Mesothelial cell of epicardium (in vitro differentiated cells): ENCODE results near the gene CRAMP1. TPM values are rescaled to one million over a fixed set of nuclear protein-coding genes. Genes with fewer than 3 reads are reported as not detected.
"Not testable (repeated sequence)": the region's sequence is repeated elsewhere in the genome, so short reads cannot be mapped to it uniquely, and the experiment has no call there.

ENCODE experiments used
- DNase-seq, 2 experiments: peaks; one replicate each; pipeline ENCODE4 v3.0.0; 2021; ENCODE audit warnings: low spot score in 2 of 2; ENCODE audit not compliant: unreplicated experiment in 2 of 2
- H3K27ac Mint-ChIP-seq: 2 replicates; pipeline ENCODE4 v1.8.0; 2021; ENCODE audit warnings: mixed read lengths
- H3K27me3 Mint-ChIP-seq: 2 replicates; pipeline ENCODE4 v1.8.0; 2021; ENCODE audit warnings: low read depth, mixed read lengths
- H3K36me3 Mint-ChIP-seq: 2 replicates; pipeline ENCODE4 v1.8.0; 2021; ENCODE audit warnings: mixed read lengths
- H3K4me1 Mint-ChIP-seq: 2 replicates; pipeline ENCODE4 v1.8.0; 2021; ENCODE audit warnings: mixed read lengths
- H3K4me3 Mint-ChIP-seq: 2 replicates; pipeline ENCODE4 v1.8.0; 2021; ENCODE audit warnings: mild to moderate bottlenecking, moderate library complexity, mixed read lengths
- H3K9me3 Mint-ChIP-seq: 2 replicates; pipeline ENCODE4 v1.8.0; 2021; ENCODE audit warnings: mixed read lengths
- total RNA-seq: library from RNA; stranded (reverse); gene quantifications from 3 replicates; pipeline ENCODE4 v1.2.1, GENCODE V29; 2021
- TF ChIP-seq, protein P1 (sequence below): fragments of 200-600 bp; sonication (generic); IDR thresholded peaks from one replicate; pipeline ENCODE4 v1.5.0; 2021; ENCODE audit warnings: antibody characterized with exemption; ENCODE audit not compliant: unreplicated experiment

CRAMP1 gene
- total RNA-seq, 1 donor from 2014 or later: 44.8 TPM

- Mint-ChIP-seq H3K27me3 (no peaks in the 10 kb centered on the region), H3K4me1 (no peaks in the 10 kb centered on the region), H3K36me3 (peaks cover 24% of the 10 kb centered on the region), H3K27ac (no peak overlapping the region), H3K9me3 (no peaks in the 10 kb centered on the region), H3K4me3 (no peak overlapping the region)
- DNase-seq: no peak
- TF ChIP-seq, protein P1, sequence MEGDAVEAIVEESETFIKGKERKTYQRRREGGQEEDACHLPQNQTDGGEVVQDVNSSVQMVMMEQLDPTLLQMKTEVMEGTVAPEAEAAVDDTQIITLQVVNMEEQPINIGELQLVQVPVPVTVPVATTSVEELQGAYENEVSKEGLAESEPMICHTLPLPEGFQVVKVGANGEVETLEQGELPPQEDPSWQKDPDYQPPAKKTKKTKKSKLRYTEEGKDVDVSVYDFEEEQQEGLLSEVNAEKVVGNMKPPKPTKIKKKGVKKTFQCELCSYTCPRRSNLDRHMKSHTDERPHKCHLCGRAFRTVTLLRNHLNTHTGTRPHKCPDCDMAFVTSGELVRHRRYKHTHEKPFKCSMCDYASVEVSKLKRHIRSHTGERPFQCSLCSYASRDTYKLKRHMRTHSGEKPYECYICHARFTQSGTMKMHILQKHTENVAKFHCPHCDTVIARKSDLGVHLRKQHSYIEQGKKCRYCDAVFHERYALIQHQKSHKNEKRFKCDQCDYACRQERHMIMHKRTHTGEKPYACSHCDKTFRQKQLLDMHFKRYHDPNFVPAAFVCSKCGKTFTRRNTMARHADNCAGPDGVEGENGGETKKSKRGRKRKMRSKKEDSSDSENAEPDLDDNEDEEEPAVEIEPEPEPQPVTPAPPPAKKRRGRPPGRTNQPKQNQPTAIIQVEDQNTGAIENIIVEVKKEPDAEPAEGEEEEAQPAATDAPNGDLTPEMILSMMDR: no peak
Measured at GRCh38 chr16:1590930-1591705, 21.0 kb upstream of the CRAMP1 start.

GRCh38 chr16:1592446-1592845 is 19.7 kb upstream of the CRAMP1 start:
- Mint-ChIP-seq H3K4me3 (no peak overlapping the region), H3K27me3 (no peaks in the 10 kb centered on the region), H3K36me3 (peaks cover 22% of the 10 kb centered on the region), H3K9me3 (no peaks in the 10 kb centered on the region), H3K4me1 (no peaks in the 10 kb centered on the region), H3K27ac (no peak overlapping the region)
- TF ChIP-seq, protein P1: no peak
- no peak for DNase-seq

DNA sequence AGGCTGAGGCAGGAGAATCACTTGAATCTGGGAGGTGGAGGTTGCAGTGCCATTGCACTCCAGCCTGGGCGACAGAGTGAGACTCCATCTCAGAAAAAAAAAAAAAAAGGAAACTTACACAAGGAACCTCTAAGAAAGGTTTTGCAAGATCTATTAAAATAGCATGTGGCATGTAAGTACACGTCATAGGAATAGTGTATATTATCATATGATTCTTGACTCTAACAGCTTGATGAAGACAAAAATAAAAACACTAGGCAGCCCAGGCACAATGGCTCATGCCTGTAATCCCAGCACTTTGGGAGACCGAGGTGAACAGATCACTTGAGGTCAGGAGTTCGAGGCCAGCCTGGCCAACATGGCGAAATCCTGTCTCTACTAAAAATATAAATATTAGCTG is 16.6 kb upstream of the CRAMP1 start:
- not testable (repeated sequence) for H3K27ac Mint-ChIP-seq, H3K4me1 Mint-ChIP-seq, H3K4me3 Mint-ChIP-seq, DNase-seq, H3K9me3 Mint-ChIP-seq, H3K27me3 Mint-ChIP-seq
- H3K36me3 Mint-ChIP-seq: peaks cover 37% of the 10 kb centered on the region

DNA sequence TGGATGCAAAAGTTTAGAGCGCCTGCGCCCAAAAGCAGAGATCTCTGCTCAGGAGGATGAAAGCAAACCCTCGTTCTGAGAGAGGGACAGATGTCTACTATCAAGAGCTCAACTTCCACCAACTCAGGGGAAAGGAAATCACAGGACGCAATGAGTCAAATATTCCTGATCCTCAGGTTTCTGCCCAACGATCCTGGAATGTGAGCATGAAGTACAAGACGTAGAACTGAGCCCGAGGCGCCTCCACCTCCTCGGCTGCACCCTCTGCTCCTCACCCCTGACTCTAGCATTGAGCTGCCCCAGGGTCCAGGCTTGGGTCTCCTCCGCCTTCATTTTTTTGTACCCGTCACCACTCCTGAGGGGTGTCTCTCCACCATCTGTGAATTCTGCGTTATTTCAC is 15.6 kb upstream of the CRAMP1 start:
- TF ChIP-seq, protein P1: no peak
- H3K4me3 Mint-ChIP-seq: no peak overlapping the region
- peaks cover 3% of the 10 kb centered on the region for H3K9me3 Mint-ChIP-seq
- H3K27ac Mint-ChIP-seq: no peak overlapping the region
- peaks cover 42% of the 10 kb centered on the region for H3K36me3 Mint-ChIP-seq
- no peak for DNase-seq
- H3K4me1 Mint-ChIP-seq: no peaks in the 10 kb centered on the region
- H3K27me3 Mint-ChIP-seq: no peaks in the 10 kb centered on the region

- no peaks in the 10 kb centered on the region for H3K4me1 Mint-ChIP-seq
- DNase-seq: no peak
- H3K27ac Mint-ChIP-seq: no peak overlapping the region
- no peaks in the 10 kb centered on the region for H3K27me3 Mint-ChIP-seq
- H3K36me3 Mint-ChIP-seq: peaks cover 40% of the 10 kb centered on the region
- H3K9me3 Mint-ChIP-seq: peaks cover 3% of the 10 kb centered on the region
- no peak overlapping the region for H3K4me3 Mint-ChIP-seq
- TF ChIP-seq, protein P1: no peak
Measured at GRCh38 chr16:1597154-1597553, 15.0 kb upstream of the CRAMP1 start.

GRCh38 chr16:1601031-1601430 is 11.1 kb upstream of the CRAMP1 start:
- TF ChIP-seq, protein P1: no peak
- DNase-seq: no peak
- no peak overlapping the region for H3K27ac Mint-ChIP-seq
- peaks cover 3% of the 10 kb centered on the region for H3K9me3 Mint-ChIP-seq
- no peaks in the 10 kb centered on the region for H3K27me3 Mint-ChIP-seq
- no peaks in the 10 kb centered on the region for H3K4me1 Mint-ChIP-seq
- H3K4me3 Mint-ChIP-seq: no peak overlapping the region
- peaks cover 44% of the 10 kb centered on the region for H3K36me3 Mint-ChIP-seq
